CD4-positive, alpha-beta T cell treated with Interleukin-1 beta for 1 hour (primary cell): ENCODE measurements around the gene NOS1AP.
A peak's percentile ranks its signal among the peaks of the same experiment; 100 is the strongest.
"Not testable (repeated sequence)": the region's sequence is repeated elsewhere in the genome, so short reads cannot be mapped to it uniquely, and the experiment has no call there.

Source experiments
- DNase-seq, 2 donors: peaks; one replicate each; pipeline ENCODE4 v3.0.0-alpha.2; 2020 to 2022

The NOS1AP gene

DNA sequence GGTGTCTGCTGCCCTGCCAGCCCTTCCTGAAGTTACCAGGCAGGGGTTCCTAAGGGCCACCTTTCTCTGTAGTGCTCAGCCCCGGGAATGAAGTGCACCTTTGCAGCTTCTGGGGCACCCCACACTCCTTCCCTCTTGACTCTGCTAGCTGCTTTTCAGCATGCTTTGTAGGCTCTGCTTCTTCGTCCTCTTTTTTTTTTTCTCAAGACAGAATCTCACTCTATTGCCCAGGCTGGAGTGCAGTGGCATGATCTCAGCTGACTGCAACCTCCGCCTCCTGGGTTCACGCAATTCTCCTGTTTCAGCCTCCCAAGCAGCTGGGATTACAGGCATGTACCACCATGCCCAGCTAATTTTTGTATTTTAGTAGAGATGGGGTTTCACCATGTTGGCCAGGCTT, 282.4 kb downstream of the NOS1AP start:
- not testable (repeated sequence) for DNase-seq

DNA sequence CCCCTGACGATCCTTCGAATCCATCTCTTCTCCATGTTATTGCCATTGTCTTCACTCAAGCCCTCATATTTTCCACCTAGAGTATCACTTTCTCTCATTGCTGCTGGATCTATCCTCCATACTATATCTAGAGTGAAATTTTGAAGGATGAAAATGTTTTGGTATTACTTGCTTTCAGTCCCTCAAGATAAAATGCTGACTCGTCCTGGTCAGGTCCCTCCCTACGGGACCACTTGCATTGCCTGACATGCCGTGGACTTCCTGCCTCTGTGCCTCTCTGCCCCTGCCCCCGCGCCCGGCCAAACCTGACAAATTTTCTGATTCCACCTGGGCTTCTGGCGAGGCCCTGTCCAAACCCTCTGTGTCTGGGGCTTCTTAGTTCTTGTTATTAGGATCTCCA, 283.6 kb downstream of the NOS1AP start:
- DNase-seq, result no peak

DNA sequence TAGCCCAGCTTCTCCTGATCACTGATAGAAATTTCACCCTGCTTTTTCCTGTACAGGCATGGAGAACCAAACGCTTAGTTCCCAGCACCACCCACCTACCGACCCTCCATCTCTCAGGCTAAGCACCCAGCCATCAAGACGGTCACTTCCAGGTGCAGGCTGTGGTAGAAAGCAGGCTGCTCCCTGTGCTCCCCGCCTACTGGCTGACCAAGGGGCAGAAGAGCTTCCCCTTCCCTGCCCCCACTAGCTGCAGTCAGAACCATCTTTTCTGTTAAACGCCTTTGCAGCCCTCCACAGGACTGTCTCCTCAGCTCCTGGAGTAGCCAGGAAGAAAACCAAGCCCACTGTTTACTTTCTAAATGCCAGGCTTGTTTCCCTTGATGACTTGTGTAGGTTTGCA, 284.2 kb downstream of the NOS1AP start:
- DNase-seq, result no peak

DNA sequence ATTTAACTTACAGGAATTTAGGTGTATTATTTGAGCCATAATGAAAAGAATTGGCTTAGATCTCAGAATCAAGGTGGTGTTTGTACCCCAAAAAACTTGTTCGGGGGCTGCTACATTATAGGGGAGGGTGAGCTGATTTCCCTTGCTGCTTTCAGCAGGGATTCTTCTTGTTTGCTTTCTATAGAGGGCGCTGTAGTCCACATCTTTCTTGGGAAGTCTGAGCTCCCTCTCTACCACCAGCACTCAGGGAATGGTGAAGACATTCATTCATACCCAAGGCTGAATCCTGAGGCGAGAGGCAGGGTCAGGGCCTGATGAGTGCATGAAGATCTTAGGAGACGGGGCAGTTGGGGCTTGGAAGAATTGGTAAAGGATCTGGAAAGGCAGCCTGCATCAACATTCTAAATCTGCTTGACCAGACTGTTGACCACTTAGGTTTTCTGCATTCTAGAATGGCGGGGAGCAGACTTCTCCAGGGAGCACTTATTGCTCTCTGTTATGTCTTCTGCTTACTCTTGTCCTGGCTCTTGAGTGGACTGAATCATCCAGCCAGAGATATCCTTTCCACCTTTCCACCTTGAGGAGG, 288.3 kb downstream of the NOS1AP start:
- DNase-seq, result peak in 1 of 2 donors; percentile 17

DNA sequence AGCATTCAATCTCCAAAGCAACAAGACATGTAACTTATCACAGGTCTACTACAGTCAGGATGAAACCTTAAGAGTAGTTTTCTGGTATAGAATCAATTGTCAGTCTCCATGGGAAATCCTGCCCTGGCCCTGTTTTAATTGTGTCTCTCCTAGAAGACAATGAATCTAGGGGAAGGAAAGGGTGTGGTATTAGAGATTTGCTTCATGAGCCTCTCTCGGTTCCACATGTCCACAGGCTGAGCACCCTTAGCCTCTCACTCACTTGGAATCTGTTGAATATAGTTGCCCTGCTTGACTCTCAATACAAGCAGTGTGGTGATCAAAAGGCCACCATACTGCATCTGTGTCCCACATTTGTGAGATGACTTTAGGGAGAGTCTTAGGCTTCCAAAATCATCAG, 289.4 kb downstream of the NOS1AP start:
- DNase-seq, result no peak

DNA sequence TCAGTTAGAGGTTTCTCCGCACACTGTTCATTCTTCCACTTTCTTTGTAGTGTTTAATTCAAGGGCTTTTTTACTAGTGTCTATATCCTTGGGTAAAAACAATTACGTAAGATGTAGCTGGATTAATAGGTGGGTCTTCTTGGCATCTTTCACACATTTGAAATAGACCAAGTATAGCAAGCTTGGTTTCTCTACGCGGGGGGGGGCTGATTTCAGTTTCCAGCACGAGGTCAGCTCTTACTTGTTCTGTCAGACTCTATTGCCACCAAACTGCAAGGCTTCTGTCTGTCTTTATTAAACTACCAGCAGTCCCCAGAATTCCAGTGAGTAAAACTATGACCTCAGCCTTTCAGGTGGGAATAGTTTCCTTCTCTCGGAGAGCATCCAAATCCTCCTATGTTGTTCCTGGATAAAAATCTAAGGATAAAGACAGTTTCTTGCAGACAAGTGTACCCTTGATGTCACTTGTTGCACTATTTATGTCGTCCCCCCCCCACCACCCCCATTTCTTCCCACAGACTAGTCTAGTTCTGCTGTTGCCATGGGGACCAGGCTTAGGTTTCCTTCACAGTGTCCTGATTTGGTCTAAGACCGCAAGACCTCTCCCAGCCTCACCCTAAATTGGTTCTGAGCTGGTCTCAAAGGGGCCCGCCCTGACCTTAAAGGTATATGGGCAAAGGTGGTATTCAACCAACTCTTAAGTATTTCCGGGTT, 290.2 kb downstream of the NOS1AP start:
- no peak for DNase-seq

DNA sequence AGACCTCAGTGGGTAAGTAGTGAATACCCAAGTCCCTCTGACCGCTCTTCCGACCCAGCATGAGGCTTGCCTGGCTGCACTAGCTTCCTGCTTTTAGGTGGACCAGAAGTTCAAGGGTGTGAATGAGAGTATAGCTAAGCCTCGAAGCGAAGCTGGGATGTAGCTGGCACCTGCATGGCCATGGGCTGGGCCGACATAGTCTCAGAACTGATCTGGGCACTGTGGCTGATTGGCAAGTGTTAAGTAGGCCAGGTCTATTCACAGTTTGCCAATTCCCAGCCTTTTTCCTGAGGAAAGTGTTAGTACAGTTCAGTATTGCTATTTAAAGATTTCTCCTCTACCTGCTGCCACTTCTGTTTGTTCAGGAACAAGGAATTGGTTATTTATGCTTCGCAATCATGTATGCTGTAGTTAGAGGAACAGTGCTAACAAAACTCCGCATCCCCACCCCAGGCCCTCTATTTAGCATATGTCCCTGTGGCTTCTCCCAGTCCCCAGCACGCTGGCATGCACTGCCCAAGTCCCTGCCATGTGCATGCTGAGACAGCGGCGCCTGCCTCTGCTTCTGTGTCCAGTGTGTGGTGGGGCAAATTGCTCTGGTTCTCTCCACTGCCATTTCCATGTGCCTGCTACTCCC, 290.9 kb downstream of the NOS1AP start:
- DNase-seq, result no peak

DNA sequence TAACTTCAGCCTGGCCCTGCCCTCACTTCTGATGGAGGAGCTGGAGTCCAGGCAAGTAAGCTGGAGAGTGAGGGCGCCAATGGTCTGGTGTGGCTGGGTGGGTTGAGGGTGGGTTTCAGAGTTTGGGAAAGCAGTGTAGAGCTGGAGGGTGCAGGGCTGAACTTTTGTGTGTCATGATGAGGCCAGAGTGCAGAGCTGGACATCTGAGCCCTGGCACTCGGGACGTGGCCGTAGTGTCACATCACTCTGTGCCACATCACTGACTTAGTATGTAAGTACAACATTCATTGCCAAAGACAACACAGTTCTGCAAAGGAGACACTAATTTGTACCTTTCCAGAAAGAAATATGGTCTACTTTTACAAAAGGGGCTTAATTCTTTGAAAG, 291.4 kb downstream of the NOS1AP start:
- DNase-seq, result no peak

DNA sequence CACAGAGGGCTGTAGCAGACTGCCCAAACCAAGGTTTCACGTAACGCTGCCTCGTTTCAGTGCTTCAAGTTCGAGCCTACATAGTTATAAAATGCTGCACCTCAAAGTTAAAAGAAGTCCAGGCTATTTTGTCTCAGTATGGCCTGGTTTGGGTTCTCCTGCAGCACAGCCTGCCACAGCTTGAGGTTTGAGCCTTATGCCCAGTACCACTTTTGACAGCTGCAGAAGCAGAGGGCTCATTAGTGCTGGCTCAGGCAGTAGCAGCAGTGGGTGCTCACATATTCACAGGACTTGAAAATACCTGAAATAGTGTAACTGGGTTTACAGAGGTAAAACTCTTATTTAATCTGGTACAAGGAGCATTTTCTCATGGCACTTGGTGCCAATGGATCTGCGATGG, 291.9 kb downstream of the NOS1AP start:
- no peak for DNase-seq

DNA sequence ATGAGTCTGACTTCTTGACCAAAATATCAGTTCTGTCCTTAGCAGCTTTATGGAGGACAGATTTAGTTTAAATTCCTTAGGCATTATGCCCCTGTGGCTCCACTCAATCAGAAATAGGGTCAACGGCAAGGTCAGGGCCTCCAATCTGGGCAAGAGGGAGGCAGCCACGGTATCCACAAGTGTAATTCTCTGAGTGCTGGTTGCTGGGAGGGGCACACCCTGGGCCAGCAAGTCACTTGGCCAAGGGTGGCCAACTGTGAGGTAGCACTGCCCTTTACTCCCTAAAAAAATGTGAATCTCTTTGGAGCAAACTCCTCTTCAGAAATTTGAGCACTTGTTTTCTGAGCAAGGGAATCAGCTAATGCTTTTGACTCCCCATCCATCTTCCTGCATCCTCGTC, 294.3 kb downstream of the NOS1AP start:
- DNase-seq, result no peak

DNA sequence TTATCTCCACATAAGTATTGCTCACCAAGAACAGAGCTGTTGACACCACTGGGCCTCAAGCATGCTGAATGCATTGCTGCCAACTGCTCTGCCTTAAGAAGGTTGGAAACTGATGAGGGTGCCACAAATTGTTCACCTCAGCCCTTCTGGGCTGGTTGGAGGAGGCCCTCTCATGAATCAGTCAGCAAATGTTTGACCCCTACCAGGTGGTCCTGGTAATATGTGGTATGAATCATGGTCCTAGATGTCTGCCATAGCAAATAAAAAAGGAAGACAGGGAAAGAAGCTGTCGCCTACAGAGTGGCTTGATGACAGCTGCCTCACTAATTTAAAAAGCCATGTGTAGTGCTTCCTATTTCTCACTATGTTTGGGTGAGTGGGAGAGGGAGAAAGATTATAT, 295.0 kb downstream of the NOS1AP start:
- no peak for DNase-seq

DNA sequence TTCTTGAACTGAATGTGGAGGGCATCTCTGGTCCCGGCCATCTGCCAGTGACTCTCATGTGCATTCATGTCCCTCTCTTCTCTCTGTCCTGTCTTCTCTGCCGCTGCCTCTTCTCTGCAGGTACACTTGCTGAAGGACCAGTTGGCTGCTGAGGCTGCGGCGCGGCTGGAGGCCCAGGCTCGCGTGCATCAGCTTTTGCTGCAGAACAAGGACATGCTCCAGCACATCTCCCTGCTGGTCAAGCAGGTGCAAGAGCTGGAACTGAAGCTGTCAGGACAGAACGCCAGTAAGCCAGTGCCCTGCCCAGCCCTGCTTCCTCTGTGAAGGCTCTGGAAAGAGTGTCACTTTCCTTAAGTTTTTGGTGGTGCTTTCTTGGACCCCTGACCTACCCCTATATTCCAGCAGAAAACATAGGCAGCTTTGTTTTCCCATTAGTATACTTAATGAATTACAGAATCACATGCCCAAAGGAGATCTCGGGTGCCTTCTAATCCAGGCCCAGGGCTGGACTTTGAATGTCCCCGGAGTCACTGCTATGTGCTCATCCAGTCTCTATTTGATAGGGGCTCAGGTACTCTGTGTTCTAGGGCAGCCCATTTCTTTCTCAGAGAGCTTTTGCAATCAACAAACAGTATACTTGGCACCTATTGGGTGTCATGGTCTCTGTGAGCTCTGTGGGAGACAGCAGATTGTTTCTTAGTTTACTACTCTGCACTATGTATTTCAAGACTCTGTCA, 296.0 kb downstream of the NOS1AP start:
- no peak for DNase-seq

DNA sequence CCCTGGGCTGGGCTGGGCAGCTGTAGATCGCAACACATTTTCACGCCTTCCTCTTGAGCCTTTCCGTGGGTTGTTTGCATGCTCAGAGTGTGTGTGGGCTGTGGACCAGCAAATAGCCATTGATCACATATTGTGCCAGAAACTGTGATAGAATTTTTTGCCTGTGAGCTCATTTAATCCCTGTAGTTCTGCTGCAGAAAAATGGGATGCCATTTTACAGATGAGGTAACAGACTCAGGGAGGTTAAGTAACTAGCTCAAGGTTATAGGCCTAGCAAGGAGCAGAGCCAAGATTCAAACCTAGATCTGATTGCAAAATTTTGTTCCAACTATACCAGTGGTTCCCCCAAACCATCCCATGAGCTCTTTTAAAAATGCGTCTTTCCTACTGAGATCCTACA, 296.7 kb downstream of the NOS1AP start:
- DNase-seq, result no peak

DNA sequence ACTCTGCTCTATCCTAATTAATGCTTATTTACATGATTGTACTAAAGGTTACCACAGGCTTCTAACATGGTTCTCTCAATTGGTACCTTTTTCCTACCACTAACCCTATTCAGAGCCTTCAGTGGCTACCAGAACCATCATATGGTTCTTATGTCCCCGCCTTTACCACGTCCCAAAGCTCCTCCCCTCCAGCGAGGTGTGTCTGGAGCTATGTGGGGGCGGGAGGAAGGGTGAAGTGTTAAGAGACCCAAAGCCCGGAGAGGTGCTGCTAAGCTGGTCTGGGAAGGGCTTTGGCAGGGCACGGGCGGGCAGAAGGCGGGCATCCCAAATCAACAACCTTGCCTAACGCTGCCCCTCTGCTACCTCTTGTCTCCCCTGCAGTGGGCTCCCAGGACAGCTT, 297.2 kb downstream of the NOS1AP start:
- no peak for DNase-seq

DNA sequence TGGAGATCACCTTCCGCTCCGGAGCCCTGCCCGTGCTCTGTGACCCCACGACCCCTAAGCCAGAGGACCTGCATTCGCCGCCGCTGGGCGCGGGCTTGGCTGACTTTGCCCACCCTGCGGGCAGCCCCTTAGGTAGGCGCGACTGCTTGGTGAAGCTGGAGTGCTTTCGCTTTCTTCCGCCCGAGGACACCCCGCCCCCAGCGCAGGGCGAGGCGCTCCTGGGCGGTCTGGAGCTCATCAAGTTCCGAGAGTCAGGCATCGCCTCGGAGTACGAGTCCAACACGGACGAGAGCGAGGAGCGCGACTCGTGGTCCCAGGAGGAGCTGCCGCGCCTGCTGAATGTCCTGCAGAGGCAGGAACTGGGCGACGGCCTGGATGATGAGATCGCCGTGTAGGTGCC, 297.6 kb downstream of the NOS1AP start:
- DNase-seq, result no peak

DNA sequence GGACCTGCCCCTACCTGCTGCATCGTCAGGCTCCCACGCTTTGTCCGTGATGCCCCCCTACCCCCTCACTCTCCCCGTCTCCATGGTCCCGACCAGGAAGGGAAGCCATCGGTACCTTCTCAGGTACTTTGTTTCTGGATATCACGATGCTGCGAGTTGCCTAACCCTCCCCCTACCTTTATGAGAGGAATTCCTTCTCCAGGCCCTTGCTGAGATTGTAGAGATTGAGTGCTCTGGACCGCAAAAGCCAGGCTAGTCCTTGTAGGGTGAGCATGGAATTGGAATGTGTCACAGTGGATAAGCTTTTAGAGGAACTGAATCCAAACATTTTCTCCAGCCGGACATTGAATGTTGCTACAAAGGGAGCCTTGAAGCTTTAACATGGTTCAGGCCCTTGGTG, 298.3 kb downstream of the NOS1AP start:
- DNase-seq, result no peak

DNA sequence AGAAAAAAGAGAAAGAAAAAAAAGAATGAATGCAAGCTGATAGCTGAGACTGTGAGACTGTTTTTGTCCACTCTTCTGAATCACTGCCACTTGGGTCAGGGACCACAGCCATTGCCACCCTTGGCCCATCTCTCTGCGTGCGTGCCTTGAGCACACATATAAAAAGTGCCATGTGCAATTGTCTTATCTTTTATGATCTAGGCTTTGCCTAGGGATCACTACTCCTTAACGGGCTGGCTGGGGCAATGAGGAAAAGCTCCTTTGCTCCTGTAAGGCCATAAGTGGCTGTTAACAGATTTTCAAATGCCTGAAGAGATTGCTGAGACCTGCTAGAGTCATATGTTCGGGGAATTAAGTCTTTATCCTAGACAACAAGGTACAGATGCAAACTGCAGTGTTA, 299.0 kb downstream of the NOS1AP start:
- DNase-seq, result no peak

DNA sequence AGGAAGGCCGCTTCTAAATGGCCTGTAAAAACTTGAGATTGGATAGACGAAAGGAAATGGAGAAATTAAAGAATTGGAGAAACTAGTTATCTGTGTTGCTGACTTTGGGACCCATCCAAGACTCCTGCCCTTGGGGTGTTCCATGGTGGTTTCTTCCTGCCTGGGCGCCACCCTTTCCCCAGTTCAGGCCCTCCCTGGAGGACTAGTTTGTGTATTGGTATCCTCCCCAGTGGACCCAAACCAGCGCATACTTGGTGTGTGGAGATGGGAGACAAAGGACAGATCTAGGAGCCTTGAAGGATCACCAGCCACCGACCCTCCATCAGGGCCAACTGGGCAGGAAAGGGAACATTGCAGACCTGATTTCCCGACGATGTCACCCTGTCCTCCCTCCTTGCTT, 300.1 kb downstream of the NOS1AP start:
- DNase-seq, result no peak

DNA sequence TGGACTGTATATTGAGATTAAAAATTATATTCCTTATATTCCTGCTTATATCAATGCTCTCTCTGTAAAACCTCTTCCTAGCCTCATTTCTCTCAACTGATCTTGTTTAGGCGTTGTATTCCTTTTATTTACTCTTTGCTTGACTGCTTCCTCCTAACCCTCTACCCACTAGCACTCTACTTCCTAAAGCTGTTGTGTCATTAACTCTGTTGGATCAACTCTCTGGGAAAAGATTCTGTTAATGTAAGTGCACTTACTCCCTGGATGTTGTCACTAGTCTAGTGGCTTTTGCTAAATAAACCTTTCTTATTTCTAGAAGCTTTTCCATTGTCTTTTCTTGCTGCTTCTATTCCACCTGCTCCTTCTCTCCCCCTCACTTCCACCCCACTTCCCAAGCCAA, 300.7 kb downstream of the NOS1AP start:
- DNase-seq, result no peak

DNA sequence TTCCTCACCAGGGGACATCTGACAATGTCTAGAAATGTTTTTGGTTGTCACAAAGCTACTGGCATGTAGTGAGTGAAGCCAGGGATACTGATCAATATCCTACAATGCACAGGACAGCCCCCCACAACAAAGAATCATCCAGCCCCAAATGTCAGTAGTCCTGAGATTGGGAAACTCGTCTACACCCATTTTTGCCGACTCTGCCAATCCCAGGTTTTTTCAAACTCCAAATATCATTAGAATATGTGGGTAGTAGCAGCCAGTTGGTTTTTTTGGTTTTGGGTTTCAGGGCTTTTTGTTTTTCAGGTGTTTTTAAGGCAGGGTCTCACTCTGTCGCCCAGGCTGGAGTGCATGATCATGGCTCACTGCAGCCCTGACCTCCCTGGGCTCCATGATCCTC, 301.2 kb downstream of the NOS1AP start:
- no peak for DNase-seq

DNA sequence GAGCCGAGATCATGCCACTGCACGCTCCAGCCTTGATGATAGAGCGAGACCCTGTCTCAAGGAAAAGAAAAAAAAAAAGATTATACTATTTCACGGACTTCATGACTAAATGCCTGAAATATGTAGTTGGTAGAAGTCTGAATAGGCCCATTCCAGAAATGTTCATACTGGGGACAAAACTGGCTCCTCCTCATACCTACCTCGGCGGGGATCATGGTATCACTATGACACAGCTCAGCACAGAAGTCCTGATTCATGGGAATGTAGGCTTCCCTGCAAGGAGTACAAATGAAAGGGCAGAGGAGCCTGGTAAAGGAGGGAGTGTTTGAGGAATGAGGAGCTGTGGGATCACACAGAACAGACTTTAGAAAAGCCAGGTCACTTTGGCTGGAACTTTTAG, 302.1 kb downstream of the NOS1AP start:
- DNase-seq, result no peak

DNA sequence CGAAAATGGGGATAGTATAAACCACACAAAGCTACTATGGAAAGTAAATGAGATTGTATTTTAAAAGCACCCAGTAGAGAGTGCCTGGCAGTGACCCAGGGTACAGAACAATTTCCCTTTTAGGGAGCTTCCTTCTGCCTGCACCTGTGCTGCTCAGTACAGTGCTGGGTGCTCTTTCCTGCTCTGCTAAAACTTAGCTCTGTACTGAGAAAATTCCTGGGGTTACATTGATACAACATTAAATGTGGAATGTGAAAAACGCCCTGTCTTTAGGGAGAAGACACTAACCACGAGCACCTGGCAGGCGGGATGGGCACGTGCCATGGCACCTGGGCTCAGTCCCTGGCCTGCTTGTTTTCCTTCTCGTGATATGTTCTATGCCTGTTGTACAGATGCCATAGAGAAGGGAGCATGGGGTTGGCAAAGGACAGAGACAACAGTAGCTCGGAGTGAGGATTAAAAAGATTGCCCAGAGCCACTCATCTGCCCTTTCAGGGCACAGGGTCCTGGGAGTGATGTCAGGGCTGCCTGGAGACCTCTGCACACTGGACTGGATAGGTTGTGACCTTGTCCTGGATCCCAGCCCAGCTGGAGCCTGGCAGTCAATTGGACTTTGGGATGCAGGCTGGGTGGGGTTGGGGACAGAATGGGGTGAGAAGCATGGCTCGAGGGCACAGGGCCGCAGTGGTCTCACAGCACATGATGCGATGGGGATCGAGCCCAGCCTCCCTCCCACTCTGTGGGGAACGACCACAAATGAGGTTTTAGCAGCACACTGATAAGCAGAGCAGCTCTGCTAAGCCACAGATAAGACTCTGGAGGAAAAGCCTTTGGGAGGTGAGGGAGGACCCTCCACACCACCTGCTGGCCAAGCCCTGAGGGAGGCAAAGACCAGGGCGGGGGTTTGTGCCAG, 302.9 kb downstream of the NOS1AP start:
- DNase-seq, result no peak

DNA sequence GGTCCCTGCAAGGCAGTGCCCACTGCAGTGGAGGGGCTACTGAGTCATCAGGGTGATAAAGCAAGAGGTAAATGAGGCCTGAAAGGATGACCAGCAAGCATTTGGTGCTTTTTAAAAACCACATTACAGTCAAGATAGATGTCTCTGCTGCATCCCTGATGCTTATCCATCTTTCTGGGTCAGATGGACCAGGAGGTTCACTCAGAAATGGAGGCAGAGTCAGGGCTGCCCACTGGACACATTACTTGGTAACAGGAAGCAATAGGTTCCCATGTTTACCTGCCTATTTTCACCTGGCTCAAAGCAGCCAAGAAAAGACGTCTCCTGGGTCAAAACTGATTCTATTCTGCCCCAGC, 303.6 kb downstream of the NOS1AP start:
- DNase-seq, result no peak
